ENCODE measurements around the gene VPS52. TPM values are rescaled to one million over a fixed set of nuclear protein-coding genes. Genes with fewer than 3 reads are reported as not detected.
"Not testable (repeated sequence)": the region's sequence is repeated elsewhere in the genome, so short reads cannot be mapped to it uniquely, and the experiment has no call there.

The VPS52 gene
- total RNA-seq, 1 donor from 2014 or later: 33.7 TPM

- DNase-seq: no peak
Observed at GRCh38 chr6:33304216-33304615, 32.5 kb upstream of the VPS52 start.

GRCh38 chr6:33301877-33302276, 30.2 kb upstream of the VPS52 start:
- no peak for DNase-seq

DNA sequence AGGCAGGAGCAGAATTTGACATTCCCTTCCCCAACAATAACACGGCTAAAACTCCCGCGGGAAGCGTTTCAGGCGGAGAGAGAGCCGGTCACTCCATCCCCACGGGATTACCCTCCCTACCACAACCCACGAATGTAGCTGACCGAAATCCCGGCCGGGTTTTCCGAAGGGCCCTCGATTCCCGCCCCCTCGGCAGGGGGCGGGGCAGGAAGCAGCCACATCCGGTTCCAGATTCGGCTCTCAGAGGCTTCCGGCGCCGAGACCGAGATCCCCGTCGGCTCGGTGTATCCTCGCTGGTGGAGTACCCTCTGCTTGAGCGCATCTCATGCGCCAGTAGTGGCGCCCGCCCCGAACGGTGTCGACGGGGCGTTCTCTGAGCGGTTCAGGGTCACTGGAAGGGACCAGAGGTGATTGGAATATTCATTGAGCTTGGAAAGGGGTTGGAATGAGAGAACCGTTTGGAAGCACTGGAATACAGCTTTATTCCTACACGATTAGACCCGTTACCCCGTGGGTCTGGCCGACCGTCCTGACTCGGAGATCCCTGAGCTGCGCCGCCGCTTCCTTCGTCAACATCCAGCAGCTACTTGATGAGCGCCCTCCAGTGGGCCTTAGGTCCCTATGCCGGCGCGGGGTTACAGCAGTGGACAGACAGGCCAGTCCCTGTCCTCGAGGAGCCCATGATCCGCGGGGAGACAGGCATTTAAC, 27.7 kb upstream of the VPS52 start:
- peak; percentile 95 for DNase-seq

GRCh38 chr6:33298773-33299236, 27.1 kb upstream of the VPS52 start, which contains the start of gene RGL2:
TSS of gene RGL2 (minus strand) at chr6:33298942. CDS start at chr6:33298610, 332 bp downstream.
- peak; percentile 66 for DNase-seq

DNA sequence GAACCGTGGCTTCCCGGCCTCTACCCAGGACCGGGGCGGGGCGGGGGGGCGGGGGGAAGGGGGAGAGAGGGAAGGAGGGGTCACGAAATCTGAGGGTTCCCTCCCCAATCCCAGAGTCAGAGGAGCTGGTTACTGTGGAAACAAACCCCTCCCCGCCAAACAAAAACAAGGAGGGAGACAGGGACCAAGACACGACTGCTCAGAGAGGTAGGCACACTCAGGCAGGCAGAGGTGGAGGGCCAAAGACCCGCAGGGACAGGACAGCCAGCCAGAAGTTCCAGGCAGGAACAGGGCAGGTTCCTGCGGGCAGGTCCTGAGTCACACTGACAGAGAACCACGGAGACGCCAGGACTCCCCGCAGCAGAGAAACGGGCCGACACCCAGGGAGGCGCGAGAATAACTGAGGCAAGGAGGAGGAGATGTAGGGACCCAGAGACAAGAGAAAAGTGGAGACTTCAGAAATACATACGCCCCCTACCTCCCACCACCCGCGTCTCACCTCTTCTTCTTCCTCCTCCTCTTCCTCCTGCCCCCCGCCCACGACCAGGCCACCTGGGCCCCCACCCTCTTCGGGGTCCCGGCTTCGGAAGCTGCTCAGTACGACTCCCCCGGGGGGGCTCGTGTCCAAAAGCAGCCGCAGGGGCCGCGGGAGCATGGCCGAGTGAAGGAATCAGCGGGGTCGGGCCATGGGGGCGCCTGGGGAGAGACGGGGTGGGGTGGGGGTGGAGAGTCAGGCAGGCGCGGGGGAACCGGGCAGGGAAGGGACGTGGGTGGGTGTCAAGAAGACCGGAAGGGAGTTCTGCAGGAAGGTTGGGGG, 26.5 kb upstream of the VPS52 start:
- peak; percentile 70 for DNase-seq

DNA sequence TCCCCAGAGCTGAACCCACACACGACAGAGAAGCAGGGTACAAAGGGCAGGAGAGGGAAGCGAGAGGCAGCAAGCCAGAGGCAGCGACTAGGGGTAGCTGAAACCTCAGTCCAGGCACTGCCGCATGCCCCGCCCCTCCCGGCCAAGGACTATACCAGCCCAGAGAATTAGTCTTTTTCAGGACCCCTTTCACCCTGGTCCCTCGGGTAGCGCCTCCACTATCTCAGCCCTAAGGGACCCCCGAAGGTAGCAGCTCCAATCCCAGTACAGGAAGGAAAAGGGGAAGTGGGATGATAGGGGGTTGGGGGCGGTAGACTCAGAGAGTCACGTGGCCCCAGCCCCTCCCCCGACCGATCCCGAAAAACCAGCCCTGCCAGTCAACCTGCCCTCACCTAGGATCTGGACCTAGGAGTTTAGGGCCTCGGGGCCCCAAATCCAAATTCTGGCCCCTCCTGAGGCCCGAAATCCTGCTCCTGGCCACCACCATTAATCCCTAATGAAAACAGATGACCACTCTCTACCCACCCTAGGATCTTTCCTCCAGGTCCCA, 25.8 kb upstream of the VPS52 start:
- peak; percentile 26 for DNase-seq

DNA sequence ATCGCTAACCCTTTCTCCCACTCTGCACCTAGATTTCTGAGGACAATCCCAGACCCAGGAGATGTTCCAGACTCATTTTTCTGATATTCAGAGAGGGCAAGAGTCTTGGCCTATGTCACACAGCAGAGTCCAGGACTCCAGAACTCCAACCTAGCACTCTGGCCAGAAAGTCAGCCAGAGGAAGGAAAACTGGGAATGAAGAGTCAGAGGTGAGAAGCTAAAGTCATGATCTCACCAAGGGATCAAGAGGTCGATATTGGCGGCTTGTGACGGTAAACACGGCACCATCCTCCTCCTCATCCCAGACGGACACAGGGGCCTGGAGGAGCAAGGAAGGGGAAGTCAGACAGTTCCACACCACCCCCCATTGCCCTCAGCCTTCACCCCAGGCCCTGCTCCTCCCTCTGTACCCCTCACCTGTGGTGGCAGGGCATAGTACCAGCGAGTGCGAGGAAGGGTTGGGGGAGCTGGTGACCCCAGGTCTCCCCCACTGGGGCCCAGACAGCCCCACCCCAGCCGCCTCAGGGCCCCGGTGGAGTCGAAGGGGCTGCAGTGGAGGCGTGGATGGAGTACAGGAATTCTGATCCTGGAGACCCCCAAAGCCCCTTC, 25.2 kb upstream of the VPS52 start:
- no peak for DNase-seq

GRCh38 chr6:33295621-33296369, 24.1 kb upstream of the VPS52 start:
- no peak for DNase-seq

- no peak for DNase-seq
Observed at GRCh38 chr6:33294086-33294823, 22.6 kb upstream of the VPS52 start.

DNA sequence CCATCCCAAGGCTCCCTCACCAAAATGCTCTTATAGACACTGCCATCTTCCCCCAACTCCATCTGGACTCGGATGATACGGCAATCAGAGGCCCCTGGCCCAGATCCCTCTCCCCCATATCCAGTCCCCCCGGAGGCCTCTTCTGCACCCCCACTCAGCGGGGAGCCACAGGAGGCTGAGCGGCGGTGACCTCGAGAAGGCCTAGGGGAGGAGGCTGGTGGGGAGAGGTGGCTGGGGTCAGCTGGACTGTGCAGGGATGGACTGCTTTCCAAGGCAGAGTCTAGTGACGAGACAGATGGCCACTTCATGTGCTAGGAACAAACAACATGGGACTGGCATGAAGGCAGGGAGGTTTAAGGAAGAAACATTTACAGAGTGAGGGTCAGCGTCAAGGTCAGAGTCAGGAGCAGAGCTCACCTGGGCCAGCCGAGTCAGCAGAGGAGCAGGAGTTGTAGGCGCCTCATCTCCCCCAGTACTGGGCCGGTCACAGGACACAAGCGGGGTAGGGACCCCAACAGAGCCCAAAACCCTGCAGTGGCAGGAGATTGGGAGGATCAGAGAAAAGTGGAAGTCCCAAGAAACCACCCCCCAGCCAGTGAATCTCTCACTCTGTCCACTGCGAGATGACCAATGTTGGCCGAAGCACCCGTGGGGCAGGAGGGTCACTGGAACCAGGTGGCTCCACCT, 21.5 kb upstream of the VPS52 start:
- DNase-seq: no peak

GRCh38 chr6:33290459-33290858, 18.8 kb upstream of the VPS52 start:
- DNase-seq: no peak

DNA sequence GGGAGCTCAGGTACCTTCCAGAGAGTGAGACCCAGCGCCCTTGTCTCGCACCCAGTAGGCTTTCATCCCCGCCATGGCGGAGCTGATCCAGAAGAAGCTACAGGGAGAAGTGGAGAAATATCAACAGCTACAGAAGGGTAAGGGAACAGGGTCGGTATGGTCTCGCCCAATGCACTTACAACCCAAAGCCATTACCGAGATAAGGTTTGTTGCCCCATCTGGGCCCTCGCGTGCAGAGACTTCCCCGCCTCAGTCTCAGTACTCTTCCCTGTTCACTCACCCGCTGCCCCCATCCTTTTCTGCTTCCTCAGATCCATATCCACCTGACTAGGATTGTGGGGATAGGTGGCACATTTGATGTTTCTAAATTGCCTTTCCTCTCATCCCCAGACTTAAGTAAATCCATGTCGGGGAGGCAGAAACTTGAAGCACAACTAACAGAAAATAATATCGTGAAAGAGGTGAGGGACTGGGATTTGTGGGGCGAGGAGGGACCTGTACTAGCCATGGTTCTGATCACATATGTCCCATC, 18.2 kb upstream of the VPS52 start:
- no peak for DNase-seq

- DNase-seq: peak; percentile 92
Observed at GRCh38 chr6:33288921-33289783, 17.5 kb upstream of the VPS52 start, which contains the start of the genes PFDN6 and WDR46. TSS of gene PFDN6 (plus strand) at chr6:33289601. CDS start at chr6:33289857, 256 bp downstream. TSS of gene WDR46 (minus strand) at chr6:33289239. CDS start at chr6:33289170, 69 bp downstream.

- DNase-seq: peak; percentile 12
Observed at GRCh38 chr6:33288141-33288920, 16.7 kb upstream of the VPS52 start.

DNA sequence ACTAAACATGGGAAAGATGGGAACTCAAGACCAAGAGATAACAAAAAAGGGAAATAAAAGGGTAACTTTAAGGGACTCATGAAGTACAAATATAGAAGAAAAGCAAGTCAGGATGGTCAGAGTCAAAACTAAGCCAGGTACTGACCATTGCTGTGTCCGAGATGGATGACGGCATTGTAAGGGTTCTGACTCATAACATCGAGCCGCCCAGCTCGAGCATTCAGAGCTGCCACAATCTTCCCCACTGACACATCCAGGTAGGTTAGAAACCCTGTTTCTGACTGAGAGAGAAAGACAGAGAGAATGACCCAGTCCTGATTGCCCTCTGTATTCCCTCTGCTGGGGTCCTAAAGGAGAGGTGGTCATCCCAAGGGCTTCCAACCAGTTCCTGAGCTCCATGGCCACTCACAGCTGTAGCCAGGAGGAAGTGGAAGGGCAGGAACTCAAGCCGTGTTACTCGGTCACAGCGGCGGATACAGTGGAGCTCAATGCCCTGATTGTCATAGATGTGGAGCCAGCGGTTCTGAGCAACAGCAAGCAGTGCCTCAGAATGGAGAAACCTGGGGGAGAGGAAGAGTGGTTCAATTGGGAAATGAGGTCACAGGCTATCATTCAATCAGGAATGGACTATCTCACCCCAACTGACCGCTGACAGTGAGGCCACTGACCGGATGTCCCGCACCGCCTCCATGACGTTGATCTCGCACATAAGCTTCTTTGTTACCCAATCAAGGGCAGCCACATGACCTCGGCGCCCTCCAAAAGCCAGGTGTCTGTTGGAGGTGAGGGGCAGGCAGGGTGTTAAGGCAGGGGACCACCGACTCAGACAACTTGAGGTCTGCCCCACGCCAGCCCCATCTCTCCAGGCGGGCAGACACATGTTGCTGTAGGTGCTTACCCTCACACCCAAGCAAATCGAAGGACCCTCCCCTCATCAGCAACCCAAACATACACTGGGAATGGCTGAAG, 15.6 kb upstream of the VPS52 start:
- DNase-seq: no peak

DNA sequence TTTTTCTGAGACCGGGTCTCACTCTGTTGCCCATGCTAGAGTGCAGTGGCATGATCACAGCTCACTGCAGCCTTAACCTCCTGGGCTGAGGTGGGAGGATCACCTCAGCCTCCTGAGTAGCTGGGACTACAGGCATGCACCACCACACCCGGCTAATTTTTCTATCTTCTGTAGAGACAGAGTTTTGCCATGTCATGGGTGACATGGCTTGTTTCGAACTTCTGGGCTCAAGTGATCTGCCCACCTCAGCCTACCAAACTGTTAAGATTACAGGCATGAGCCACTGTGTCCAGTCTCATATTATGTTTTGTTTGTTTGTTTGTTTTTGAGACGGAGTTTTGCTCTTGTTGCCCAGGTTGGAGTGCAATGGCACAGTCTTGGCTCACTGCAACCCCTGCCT, 13.5 kb upstream of the VPS52 start:
- DNase-seq: not testable (repeated sequence)

- DNase-seq: no peak
Observed at GRCh38 chr6:33280539-33280938, 8.9 kb upstream of the VPS52 start.
